Astrocyte (in vitro differentiated cells and primary cell): ENCODE measurements around the gene B2M.

Source experiments
- CTCF ChIP-seq: IDR thresholded peaks from 2 replicates; pipeline ENCODE4 v1.5.1; 2011; ENCODE audit warnings: low read depth, mild to moderate bottlenecking, inconsistent platforms, low read length, moderate library complexity; ENCODE audit not compliant: insufficient read depth
- EZH2 ChIP-seq: IDR thresholded peaks from 2 replicates; pipeline ENCODE4 v1.6.1; 2012; ENCODE audit warnings: mild to moderate bottlenecking, low read length, inconsistent platforms; ENCODE audit not compliant: insufficient read depth

DNA sequence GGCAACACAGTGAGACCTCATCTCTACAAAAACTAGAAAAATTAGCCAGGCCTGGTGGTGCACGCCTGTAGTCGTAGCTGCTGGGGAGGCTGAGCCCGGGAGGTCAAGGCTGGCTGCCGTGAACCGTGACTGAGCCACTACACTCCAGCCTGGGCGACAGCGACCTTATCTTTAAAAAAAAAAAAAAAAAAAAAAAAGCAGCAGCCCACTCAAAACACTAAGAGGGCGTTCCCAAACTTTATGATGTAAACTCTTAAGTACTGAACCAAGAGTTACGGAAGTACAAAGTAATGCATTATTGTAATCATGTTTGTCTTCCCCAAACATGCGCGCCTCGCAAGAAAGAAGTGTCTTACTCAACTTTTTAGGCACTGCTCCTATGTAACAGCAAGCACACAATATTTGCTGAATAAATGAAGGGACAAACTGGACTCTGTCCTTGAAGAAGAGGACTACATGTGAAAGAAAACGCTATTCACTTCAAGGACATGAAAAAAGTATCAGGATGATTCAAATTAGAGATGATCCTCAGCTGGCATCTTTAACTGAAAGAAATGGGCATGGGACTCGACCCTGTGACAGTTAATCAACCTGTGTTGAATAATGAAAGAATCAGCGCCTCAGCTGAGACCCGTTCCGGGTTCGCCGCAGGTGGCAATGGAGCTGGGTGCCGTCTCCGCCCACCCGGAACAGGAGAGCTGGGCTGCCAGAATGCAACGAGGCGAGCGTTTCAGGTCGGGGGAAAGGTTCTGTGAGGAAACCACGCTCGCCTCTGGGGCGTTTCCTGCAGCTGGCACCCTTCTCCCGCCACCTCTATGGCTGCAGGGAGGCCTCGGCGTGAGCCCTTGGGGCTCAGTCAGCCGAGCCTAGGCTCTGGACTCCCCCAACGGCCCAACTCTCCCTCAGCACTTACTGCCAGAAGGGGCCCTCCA, 48.6 kb upstream of the B2M start:
- TF ChIP-seq CTCF, result no peak
- no peak for TF ChIP-seq EZH2
